Myocyte (in vitro differentiated cells): Measurements from ENCODE around the gene CALN1. TPM values are rescaled to one million over a fixed set of nuclear protein-coding genes. Genes with fewer than 3 reads are reported as not detected.

Experiments used
- DNase-seq: peaks from one replicate; pipeline ENCODE4 v3.0.0-alpha.2; 2012; ENCODE audit warnings: low read depth
- total RNA-seq: library from RNA; depleted of rRNA; stranded (reverse); fragments of >200 nt; gene quantifications from 2 replicates; pipeline ENCODE4 v1.2.3, GENCODE V29; 2014

CALN1 gene
- total RNA-seq, 1 donor from 2014 or later, result not detected

DNA sequence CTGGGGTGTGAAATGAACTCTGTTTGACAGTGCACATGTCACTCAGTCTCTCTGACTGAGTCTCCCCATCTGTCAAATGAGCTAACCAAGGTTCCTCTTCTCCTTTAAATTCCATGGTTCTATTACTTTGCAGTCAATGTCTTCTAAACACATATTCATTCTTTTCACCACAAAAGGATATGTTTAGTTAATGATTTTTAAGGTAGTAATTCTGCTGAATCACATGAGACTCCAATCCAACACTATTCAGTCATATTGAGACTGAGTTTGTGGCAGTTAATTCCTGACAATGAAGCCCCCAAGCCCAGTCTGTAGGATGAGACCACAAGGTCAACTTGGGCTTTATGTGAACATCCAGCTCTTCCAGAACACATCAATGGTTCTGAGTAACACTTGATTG is 85.3 kb downstream of the CALN1 start:
- DNase-seq, result no peak

- no peak for DNase-seq
Observed at GRCh38 chr7:72326365-72326764, 85.8 kb downstream of the CALN1 start.

- no peak for DNase-seq
Observed at GRCh38 chr7:72325561-72325960, 86.6 kb downstream of the CALN1 start.

- no peak for DNase-seq
Observed at GRCh38 chr7:72321637-72322036, 90.5 kb downstream of the CALN1 start.

DNA sequence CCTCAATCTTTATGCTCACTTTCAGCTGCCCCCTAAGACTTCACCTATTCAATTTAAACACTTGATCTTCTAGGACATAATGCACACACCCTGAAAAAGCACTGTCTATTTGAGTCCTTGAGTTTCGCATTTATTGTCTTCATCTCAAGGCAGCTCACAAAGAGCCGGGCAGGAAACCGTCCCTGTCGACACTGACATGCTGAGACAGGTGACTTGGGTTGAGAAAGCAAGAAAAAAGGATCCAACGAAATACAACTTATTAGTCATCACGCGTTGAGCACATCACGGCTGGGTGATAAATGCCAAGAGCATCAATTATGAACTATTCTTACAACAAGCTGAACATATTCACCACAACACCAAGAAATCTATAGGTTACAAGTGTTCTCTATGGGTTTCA is 91.1 kb downstream of the CALN1 start:
- no peak for DNase-seq

GRCh38 chr7:72317341-72317740 is 94.8 kb downstream of the CALN1 start:
- DNase-seq, result no peak

- no peak for DNase-seq
Observed at GRCh38 chr7:72316148-72316547, 96.0 kb downstream of the CALN1 start.

DNA sequence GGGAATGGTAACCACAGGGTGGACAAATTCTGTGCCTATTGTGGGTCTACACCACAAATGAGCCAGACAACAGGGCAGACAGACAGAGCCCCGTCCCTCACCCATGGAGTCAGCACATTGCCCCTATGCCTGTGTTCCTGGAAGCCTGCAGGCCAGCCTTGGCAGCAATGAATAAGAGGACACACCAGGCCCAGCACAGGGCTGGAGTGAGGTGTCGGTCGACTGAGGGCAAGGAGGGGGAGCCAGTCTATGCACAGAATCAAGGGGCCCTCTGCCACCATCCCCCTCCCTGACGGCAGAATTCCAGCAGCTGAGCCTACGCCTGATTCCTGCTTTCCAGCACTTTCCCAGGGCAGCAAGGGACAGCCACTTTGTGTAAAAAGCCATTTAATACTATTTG is 98.2 kb downstream of the CALN1 start:
- DNase-seq, result no peak

DNA sequence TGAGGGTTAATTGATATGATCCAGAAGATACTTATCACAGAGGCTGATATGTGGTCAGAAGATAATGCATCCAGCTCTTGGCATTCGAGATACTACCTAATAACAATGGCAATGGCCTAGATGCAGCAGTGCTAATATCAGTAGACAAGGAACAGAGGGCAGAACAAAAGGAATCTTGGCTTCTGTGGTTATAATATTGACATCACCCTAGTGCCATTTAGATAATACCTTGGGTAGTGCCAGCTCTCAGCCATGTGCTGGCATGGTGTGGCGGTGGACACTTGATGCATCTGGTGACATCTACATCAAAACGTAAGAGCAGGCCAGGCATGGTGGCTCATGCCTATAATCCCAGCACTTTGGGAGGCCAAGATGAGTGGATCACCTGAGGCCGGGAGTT is 101.8 kb downstream of the CALN1 start:
- DNase-seq, result no peak

- DNase-seq, result no peak
Observed at GRCh38 chr7:72309476-72309875, 102.7 kb downstream of the CALN1 start.

GRCh38 chr7:72308986-72309385 is 103.2 kb downstream of the CALN1 start:
- no peak for DNase-seq

DNA sequence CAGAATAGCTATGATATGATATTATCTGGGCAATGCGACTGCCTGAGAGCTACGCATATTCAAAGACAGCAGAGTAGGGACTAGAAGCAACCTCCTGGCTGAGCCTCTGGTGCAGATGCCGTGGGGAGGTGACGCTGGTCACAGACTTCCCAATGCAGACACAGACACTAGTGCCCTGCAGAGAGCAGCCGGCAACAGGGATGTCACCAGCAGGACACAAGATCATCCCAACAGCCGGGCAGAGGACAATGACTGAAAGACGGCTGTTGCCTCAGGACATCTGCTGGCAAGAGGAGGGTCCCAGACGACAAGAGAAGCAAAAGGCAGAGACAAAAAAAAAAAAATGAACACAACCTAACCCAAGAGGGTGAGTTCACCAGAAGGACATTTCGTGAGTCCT is 104.6 kb downstream of the CALN1 start:
- no peak for DNase-seq

- no peak for DNase-seq
Observed at GRCh38 chr7:72298912-72299311, 113.2 kb downstream of the CALN1 start.

DNA sequence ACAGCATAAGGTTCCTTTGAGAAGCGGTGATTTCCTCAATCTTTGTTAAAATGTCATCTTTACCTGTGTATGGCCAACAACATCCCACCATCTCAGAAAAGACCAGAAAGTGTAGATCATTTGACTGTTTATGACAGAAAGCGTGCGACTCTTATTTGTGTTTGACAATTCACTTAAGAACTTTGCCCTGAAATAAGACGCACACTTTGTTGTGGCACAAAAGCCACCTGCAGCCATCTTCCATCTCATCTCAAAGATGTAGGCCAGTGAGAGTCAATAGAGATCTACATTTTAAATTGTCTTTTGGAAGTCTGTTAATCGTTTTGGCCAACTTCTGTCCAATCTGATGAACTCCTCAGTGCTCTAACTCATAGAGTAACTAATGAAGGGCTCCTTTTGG is 114.0 kb downstream of the CALN1 start:
- no peak for DNase-seq

DNA sequence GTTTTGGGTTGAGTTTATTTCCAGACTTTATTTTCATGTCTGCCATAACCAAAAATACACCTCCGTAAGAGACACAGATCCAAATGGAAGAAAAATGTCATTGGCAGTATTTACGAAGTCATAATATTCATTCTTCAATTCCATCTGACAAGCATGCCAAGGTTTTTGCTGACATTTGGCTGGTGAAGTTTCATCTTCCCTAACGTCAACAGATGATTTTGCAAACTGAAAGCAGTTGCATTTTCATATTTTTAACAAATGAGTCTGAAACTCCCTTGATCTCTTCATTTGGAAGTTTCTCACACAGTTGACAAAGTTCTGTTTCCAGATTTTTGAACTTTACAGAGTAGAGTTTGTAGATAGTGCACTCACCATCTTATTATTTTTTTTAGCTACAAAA is 114.5 kb downstream of the CALN1 start:
- no peak for DNase-seq

DNA sequence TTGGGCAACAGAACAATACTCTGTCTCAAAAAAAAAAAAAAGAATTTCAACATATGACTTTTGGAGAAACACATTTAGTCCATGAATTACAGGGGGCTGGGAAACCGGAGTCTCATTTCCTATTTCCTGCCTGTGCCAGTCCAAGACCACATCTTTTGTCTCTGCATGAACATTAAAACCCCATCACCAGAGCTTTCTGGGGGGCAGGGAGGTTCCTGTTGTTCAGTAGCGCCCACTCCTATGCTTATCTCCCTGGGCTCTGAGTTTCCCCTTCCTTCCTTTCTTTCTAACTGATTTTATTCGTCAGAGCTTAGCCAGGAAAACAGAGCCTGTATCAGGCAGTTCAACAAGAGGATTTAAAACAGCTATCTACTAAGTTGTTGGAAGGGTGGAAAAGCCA is 119.3 kb downstream of the CALN1 start:
- no peak for DNase-seq

GRCh38 chr7:72292118-72292517 is 120.0 kb downstream of the CALN1 start:
- DNase-seq, result no peak

GRCh38 chr7:72286519-72286918 is 125.6 kb downstream of the CALN1 start:
- DNase-seq, result no peak

DNA sequence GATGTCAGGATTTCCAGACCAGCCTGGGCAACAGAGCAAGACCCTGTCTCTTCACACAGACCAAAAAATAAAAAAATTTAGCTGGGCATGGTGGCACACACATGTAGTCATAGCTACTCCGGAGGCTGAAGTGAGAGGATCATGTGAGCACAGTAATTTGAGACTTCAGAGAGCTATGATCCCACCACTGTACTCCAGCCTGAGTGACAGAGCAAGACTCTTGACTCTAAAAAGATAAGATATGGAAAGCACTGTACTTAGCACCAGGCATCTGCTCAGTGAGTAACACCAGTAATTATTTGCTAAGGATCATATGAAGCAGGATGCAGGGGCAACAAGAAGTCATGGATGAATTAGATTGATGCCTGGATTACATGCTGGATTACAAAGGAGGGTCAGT is 128.8 kb downstream of the CALN1 start:
- DNase-seq, result no peak

DNA sequence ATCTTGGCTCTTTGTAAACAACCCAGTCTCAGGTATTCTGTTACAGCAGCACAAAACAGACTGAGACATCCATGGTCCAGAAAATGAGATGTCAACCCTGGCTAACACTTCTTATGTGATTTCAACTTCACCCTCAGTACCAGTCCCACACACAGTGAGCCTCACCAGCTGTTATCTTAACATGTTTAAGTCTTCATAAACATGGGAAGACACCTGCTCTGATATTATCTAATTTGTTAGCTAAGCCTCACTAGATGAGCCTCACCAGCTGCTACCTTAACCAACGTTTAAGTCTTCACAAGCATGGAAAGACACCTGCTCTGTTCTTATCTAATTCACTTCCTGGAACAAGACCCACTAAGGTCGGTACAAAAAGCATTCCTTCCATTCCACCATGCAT is 130.8 kb downstream of the CALN1 start:
- DNase-seq, result no peak

GRCh38 chr7:72279203-72279602 is 132.9 kb downstream of the CALN1 start:
- no peak for DNase-seq

DNA sequence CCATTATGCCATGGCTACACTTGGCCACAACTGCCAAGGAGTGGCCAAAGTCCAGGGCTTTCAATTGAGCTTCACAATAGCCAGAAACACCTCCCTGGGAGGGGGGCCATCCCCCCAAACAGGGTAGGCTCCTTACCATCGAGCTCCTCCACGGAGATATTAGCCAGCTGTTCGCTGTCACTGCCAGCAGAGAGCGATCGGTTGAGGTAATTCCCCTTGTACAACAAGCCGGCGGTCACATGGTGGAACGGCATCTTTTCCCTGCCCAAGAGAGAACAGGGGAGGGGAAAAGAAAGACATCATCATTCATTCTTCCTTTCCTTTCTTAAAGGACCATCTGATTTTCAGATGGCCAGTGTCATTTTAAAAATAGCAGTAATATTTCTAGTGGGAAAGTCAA is 133.6 kb downstream of the CALN1 start:
- DNase-seq, result no peak

DNA sequence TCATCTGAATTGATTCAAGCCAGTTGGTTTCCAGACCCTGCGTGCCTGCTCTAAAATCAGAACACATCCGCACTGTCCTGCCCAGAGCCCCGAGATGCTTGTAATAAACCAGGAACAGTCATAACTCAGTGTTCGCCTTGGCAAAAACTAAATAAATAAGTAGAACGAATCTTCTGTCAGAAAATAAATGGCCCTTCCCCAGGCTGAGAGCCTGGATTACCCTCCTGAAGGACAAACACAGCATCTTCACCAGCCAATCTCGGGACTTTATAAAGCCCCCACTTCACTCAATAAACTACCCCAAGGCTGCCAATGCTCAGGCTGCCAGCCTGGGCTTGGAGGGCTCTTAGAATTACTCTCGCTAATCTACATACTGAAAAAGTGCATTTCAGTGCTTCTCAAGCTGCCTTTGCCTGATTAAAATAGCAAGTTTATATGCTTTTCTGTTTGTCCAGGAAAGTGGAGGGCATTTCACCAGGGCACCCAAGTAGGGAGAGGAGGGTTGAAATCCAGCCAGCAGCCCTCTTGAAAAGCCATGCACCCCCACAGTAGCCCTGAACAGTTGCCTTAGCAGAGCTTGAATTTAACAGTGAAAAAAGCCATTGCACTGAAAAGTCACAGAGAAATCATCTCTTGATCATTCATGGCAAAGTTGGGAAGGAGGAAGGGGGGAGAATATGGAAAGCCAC is 136.6 kb downstream of the CALN1 start:
- DNase-seq, result no peak

GRCh38 chr7:72272479-72272878 is 139.7 kb downstream of the CALN1 start:
- DNase-seq, result no peak
